Measurements from ENCODE around the gene PDZD2.
"Not testable (repeated sequence)": the region's sequence is repeated elsewhere in the genome, so short reads cannot be mapped to it uniquely, and the experiment has no call there.

PDZD2 gene

GRCh38 chr5:31776294-31776693 lies 137.4 kb downstream of the PDZD2 start:
- not testable (repeated sequence) for DNase-seq

- DNase-seq = no peak
Measured at GRCh38 chr5:31776976-31777651, 138.2 kb downstream of the PDZD2 start.

GRCh38 chr5:31781772-31782171 lies 142.8 kb downstream of the PDZD2 start:
- DNase-seq = no peak

- DNase-seq = no peak
Measured at GRCh38 chr5:31783086-31783645, 144.2 kb downstream of the PDZD2 start.

- no peak for DNase-seq
Measured at GRCh38 chr5:31783731-31784130, 144.8 kb downstream of the PDZD2 start.

- DNase-seq = no peak
Measured at GRCh38 chr5:31786090-31786631, 147.2 kb downstream of the PDZD2 start.

GRCh38 chr5:31794009-31794408 lies 155.1 kb downstream of the PDZD2 start:
- no peak for DNase-seq

- DNase-seq = no peak
Measured at GRCh38 chr5:31798168-31798567, 159.2 kb downstream of the PDZD2 start.

GRCh38 chr5:31800351-31800750 lies 161.4 kb downstream of the PDZD2 start:
- DNase-seq = no peak

GRCh38 chr5:31805785-31806400 lies 167.0 kb downstream of the PDZD2 start:
- no peak for DNase-seq

- DNase-seq = no peak
Measured at GRCh38 chr5:31806561-31806960, 167.6 kb downstream of the PDZD2 start.

- DNase-seq = no peak
Measured at GRCh38 chr5:31807789-31808540, 169.0 kb downstream of the PDZD2 start.

- DNase-seq = no peak
Measured at GRCh38 chr5:31809050-31809870, 170.3 kb downstream of the PDZD2 start.

GRCh38 chr5:31811210-31811609 lies 172.3 kb downstream of the PDZD2 start:
- no peak for DNase-seq

GRCh38 chr5:31815376-31815775 lies 176.4 kb downstream of the PDZD2 start:
- no peak for DNase-seq

GRCh38 chr5:31819926-31820516 lies 181.1 kb downstream of the PDZD2 start:
- DNase-seq = no peak

- DNase-seq = no peak
Measured at GRCh38 chr5:31823472-31823871, 184.5 kb downstream of the PDZD2 start.

- no peak for DNase-seq
Measured at GRCh38 chr5:31824869-31825517, 186.1 kb downstream of the PDZD2 start.

- DNase-seq = peak; percentile 50
Measured at GRCh38 chr5:31825518-31826068, 186.7 kb downstream of the PDZD2 start.

GRCh38 chr5:31827867-31828266 lies 188.9 kb downstream of the PDZD2 start:
- no peak for DNase-seq

- DNase-seq = no peak
Measured at GRCh38 chr5:31832966-31833365, 194.0 kb downstream of the PDZD2 start.
